Neutrophil (primary cell): ENCODE results near the gene HLA-F.

Experiments used
- H3K27ac ChIP-seq: fragments of 200-600 bp; sonication (generic); 2 replicates; pipeline ENCODE4 v1.5.1; 2016; ENCODE audit warnings: mild to moderate bottlenecking, moderate library complexity
- H3K27me3 ChIP-seq: fragments of 200-600 bp; sonication (generic); 2 replicates; pipeline ENCODE4 v1.6.0; 2016; ENCODE audit warnings: mild to moderate bottlenecking
- H3K36me3 ChIP-seq: fragments of 200-600 bp; sonication (generic); 2 replicates; pipeline ENCODE4 v1.5.1; 2017
- H3K4me1 ChIP-seq, 2 experiments: fragments of 200-600 bp in 1 of 2; sonication (generic) in 1 of 2; 1 replicate in 1 of 2; 2 replicates in 1 of 2; pipeline versions ENCODE4 v1.5.1 to v1.6.1; 2013 to 2016; ENCODE audit warnings: low read depth in 1 of 2, low read length in 1 of 2, mild to moderate bottlenecking in 1 of 2, moderate library complexity in 1 of 2; ENCODE audit not compliant: control insufficient read depth in 1 of 2, insufficient read depth in 1 of 2
- H3K4me3 ChIP-seq, 2 experiments: fragments of 200-600 bp in 1 of 2; sonication (generic) in 1 of 2; 1 replicate in 1 of 2; 2 replicates in 1 of 2; pipeline ENCODE4 v1.5.1; 2013 to 2016; ENCODE audit warnings: low read depth in 1 of 2, low read length in 1 of 2, mild to moderate bottlenecking in 1 of 2, moderate library complexity in 1 of 2
- H3K9me3 ChIP-seq: fragments of 200-600 bp; sonication (generic); 2 replicates; pipeline ENCODE4 v1.5.1; 2016
- CTCF ChIP-seq: fragments of 200-600 bp; sonication (generic); IDR thresholded peaks from 2 replicates; pipeline ENCODE4 v1.5.1; 2016; ENCODE audit warnings: antibody characterized with exemption

HLA-F gene

GRCh38 chr6:29723262-29723665 lies at the start of gene HLA-F:
Gene HLA-F (plus strand): TSS chr6:29723434. CDS start chr6:29723464, 30 bp downstream.
- peak; percentile 17 for TF ChIP-seq CTCF
- Histone ChIP-seq H3K27me3 (no peaks in the 10 kb centered on the region), H3K27ac (peak within 1 kb of the TSS; percentile 95), H3K9me3 (no peaks in the 10 kb centered on the region), H3K4me3 (peak within 1 kb of the TSS; percentile 91 to 96), H3K4me1 (peaks cover 22 to 32% of the 10 kb centered on the region in 2 experiments), H3K36me3 (peaks cover 48% of the 10 kb centered on the region)

GRCh38 chr6:29674008-29674407 lies 49.2 kb upstream of the HLA-F start:
- H3K27me3 ChIP-seq: peaks cover 27% of the 10 kb centered on the region
- no peak overlapping the region for H3K27ac ChIP-seq
- no peaks in the 10 kb centered on the region for H3K4me1 ChIP-seq
- no peaks in the 10 kb centered on the region for H3K9me3 ChIP-seq
- H3K36me3 ChIP-seq: no peaks in the 10 kb centered on the region
- no peak overlapping the region for H3K4me3 ChIP-seq
- no peak for TF ChIP-seq CTCF

GRCh38 chr6:29675561-29675960 lies 47.7 kb upstream of the HLA-F start:
- Histone ChIP-seq H3K36me3 (no peaks in the 10 kb centered on the region), H3K27ac (no peak overlapping the region), H3K9me3 (no peaks in the 10 kb centered on the region), H3K4me3 (no peak overlapping the region), H3K27me3 (peaks cover 11% of the 10 kb centered on the region), H3K4me1 (no peaks in the 10 kb centered on the region)
- TF ChIP-seq CTCF: no peak

- Histone ChIP-seq H3K4me1 (no peaks in the 10 kb centered on the region), H3K9me3 (no peaks in the 10 kb centered on the region), H3K4me3 (no peak overlapping the region), H3K27ac (no peak overlapping the region), H3K36me3 (no peaks in the 10 kb centered on the region), H3K27me3 (no peaks in the 10 kb centered on the region)
- no peak for TF ChIP-seq CTCF
Measured at GRCh38 chr6:29676981-29677601, 46.1 kb upstream of the HLA-F start.

- Histone ChIP-seq H3K9me3 (no peaks in the 10 kb centered on the region), H3K4me3 (no peak overlapping the region), H3K4me1 (no peaks in the 10 kb centered on the region), H3K27me3 (no peaks in the 10 kb centered on the region), H3K36me3 (no peaks in the 10 kb centered on the region), H3K27ac (no peak overlapping the region)
- no peak for TF ChIP-seq CTCF
Measured at GRCh38 chr6:29678114-29678513, 45.1 kb upstream of the HLA-F start.
